ENCODE results near the gene HMGXB3.

Gene HMGXB3

DNA sequence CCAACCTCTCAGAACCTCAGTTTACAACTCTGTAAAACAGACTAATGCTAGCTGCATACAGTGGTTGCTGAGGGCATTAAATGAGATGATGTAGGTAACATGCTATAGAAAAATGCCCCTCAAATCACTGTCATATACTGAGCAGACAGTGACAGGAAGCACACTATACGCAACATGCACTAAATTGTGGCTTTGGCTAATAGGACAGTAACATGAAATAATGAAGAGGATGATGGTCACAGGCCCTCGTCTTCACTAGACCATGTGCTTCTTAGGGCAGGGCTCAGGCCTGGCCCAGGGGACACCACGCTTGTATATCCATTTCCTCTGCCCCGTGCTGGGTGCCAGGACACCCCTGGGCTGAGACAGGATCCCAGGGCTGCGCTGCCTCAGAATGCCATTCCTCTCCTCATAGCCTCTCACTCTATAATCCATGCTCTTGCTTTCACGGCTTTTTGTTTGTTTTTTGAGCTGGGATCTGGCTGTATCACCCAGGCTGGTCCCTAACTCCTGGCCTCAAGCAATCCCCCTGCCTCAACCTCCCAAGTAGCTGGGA, 66.9 kb downstream of the HMGXB3 start:
- DNase-seq, result no peak

DNA sequence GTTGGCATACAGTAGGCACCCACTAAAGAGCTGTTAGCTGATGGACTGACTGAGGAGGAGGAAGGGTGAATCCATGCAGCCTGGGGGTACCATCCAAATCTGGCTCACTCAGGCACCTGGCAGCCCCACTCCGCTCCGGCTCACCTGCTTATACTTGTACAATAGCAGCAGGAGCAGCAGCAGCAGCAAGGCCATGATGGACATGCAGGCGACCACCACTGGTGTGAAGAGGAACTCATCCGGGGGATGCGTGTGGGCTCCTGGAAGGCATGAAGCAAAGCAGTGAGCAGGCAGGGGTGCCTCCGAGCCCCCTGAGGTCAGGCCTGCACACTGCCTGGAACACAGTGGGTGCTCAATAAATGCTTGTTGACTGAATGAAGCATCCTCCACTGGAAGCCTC, 67.5 kb downstream of the HMGXB3 start:
- DNase-seq, result no peak

DNA sequence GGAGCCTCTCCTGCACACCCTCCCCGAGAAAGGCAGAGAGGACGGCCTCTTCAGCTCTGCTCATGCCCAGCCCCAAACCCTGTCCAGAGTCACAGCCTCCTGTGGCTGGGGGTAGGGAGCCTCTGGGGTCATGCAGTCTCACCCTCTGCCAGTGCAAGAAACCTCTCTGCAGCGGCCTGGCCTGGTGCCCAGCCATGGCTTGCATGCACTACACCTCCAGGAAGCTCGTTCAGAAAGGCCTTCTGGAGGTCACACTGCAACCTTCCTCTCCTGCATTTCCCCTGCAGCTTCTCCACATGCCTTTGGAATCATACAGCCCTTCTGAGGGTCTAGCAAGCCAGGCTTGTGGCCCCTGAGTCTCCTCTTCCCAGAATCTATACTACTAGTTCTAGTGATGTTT, 67.9 kb downstream of the HMGXB3 start:
- DNase-seq, result no peak

DNA sequence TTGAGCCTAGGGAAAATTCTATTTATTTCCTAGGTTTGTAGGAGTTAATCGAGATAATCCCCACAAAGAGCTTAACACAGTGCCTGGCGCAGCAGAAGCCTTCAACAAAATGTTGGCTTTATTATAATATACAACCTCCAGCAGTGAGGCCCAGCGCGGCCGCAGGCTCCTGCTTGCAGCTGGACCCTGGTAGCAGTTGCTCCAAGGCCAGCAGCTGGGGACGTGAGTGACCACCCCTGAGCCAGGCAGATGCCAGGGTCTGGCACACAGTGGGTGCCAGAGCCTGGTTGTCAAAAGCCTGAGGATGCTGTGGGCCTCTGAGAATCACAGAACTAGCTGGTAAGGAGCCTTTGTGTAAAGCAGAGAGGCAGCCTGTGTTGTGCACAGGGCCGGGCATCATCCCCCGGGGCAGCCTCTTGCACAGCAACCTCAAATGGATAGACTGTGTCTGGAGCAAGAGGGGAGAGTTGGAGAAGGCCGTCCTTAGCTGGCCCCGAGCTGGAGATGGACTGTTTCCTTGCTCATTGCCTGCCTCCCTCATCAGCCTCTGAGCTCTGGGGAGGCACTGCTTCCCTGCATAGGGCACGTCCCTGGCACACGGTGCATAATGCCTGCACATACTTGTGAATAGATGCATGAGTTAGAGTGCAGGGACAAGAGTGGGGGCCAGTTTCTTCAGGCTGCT, 68.6 kb downstream of the HMGXB3 start:
- DNase-seq, result no peak

DNA sequence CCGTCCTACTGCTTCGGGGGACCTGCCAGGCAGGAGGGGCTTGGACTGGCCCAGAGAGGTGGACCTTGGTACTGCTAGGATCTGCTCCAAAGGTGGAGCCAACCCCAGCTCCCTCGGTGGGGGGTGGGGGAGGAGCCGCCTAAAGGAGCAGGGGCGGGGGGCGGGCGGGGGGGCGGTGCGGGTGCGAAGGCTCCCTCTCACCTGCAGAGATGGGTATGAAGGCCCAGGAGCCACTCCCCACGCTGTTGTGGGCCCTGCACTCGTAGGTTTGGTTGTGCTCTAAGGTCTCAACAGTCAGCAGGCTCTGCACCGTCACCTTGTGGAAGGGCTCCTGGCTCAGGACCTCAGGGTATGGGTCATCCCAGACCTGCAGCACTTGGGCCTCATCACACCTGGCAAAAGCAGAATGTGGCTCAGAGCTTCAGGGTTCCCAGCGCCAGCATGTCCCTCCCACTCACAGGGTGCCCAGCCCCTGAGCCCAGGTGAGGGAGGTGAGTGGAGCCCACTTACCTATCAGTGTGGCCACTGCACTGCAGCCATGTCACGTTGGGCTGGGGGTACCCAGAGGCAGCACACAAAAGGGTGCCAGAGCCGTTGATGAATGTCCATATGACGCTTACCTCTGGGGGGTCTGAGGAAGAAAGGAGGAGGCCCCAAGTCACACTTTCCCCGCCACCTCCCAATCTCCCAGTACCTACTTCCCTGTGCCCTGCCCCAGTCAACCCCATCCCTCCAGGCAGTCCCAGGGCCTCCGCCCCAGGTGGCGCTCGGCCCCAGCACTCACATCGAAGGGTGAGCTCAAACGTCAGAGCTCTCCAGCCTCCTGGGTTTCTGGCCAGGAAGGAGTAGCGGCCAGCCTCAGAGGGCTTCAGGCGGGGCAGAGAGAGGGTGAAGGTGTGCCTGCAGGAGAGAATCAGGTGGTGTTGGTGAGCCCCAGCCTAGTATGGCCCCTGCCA, 69.4 kb downstream of the HMGXB3 start:
- DNase-seq, result no peak

DNA sequence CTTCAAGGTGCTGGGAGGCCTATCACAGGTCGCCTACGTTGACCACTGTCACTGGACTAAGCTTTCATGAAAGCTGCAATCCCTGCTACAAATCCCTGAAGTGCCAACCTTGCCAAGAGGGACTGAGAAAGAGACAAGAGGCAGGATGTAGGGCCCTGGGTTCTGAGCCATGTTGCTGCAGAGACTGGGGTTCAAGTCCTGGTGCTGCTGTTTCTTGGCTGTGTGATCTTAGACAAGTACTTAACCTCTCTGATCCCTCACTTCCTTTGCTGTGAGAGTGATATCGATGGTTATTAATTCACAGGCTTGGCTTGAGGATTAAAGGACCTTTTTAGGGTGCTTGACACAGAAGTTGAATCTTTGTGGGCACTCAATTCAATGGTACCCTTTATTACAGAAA, 70.3 kb downstream of the HMGXB3 start:
- no peak for DNase-seq

DNA sequence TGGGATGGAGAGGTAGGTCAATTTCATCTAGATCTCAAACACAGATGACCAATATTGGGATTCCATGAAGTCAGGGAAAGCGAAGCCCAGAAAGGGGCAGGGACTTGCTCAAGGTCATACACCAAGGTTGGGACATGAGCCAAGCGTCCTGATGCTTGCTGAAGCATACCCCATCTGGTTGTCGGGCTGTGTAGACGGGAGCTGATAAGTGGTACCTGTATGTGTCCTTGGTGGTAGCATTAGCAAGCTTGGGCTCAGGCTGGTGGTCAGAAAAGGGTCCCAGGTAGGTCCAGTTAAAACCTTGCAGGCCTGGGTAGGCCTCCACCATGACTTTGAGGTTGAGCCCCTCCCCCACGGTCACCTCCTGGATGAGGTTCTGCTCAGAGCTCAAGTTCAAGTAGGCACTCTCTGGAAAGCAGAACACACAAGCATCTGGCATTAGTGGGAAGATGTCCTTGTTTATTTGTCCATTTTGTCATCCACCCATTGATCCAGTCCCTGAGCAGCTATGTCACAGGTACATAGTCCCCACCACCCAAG, 72.6 kb downstream of the HMGXB3 start:
- DNase-seq, result no peak

DNA sequence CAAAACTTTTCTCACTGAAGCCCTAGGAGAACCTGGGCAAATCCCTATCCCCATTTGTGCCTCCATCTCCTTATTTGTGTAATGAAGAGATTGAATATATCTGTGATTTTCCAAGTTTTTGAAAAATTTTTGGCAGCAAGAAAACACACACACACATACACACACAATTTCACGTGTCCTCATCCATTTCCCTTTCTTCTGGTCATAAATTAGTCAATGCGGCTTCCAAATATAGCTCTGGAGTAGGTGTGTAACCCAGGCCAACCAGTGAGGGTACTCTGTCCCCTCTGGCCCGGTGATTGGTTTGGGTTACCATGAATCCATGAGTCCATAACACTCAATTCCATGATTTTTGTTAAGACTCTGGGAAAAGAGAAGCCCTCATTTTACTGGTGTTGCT, 73.1 kb downstream of the HMGXB3 start:
- DNase-seq, result no peak

DNA sequence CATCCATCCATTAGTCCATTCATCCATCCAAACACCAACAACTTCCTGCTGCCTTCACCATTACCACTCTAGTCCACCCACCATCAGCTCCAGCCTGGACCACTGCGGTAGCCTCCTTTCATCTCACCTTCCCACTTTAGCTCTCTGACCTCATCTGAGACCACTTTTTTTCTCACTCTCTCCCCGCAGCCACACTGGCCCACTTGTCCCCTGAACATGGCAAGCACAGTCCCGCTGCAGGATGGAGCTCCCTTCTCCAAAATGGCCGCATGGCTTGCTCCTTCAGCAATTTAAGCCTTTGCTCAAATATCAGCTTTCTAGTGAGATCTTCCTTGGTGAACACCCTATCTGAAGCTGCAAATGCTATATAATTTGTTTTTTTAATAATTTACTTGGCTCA, 74.7 kb downstream of the HMGXB3 start:
- DNase-seq, result no peak

DNA sequence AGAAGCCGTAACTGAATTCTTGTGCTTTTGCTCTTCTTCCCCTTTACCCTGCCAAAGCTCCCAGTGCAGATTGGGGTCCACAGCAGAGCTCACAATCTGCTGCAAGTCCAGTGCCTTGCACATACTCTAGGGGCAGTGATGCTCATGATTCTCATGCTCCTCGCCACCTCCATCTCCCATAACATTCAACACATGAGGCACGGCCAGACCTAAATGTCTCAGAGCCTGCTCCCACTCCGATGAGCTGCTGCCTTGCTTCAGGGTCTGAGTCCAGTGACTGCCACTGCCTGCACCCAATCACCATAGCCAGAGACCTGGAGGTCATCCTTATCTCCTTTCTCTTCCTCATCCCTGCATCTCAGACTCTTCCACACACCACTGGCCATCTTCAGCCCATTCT, 75.3 kb downstream of the HMGXB3 start:
- no peak for DNase-seq

DNA sequence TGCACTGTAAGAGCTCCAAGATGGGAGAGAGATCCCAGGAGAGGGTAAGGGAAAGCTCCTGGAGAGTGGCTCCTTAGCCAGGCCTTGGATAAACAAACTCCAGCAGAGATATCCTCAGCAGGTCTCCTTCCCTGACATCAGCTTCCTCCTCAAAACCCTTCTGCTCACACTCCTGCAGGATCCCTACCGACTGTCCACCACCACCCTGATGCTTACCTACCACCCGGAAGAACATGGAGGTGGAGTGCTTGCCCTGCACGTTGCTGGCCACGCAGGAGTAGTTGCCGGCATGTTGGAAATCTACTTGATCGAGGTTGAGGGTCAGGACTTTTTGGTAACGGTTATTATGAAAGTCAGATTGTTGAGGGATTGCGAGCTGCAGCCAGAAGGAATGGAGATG, 76.5 kb downstream of the HMGXB3 start:
- no peak for DNase-seq

DNA sequence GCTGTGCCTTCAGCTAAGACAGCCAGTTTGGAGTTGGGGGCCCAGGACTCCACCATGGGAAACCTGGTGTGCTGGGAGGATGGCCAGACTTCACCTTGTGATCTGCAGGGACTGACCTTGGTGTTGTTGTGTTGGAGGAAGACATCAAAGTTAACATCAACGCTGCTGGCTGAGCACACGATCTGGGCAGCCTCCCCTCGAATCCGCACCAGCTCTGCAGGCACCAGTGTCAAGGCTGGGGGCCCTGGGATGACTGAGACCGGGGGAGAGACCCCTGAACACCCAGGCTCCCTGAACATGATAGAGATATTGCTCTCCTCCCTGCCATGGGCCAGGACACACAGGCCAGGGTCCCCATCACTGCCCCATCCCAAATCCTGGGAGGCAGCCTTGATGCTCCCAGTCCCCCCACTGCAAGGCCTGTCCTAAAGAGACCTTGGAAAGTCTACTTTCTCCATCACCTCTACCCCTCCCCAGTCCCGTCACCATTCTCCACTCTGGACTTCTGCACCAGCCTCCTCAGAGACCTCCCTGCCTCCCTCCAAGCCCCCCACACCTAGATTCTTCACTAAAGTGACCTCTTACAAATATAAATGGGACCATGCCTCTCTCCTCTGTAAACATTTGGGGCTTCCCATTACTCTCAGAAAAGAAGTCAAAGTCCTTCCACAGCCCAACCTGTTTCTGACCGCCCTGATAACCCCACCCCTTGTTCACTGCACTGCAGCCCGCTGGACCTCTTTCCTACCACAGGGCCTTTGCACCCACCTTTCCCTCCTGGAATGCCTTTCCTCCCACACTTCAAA, 77.7 kb downstream of the HMGXB3 start:
- DNase-seq, result no peak

DNA sequence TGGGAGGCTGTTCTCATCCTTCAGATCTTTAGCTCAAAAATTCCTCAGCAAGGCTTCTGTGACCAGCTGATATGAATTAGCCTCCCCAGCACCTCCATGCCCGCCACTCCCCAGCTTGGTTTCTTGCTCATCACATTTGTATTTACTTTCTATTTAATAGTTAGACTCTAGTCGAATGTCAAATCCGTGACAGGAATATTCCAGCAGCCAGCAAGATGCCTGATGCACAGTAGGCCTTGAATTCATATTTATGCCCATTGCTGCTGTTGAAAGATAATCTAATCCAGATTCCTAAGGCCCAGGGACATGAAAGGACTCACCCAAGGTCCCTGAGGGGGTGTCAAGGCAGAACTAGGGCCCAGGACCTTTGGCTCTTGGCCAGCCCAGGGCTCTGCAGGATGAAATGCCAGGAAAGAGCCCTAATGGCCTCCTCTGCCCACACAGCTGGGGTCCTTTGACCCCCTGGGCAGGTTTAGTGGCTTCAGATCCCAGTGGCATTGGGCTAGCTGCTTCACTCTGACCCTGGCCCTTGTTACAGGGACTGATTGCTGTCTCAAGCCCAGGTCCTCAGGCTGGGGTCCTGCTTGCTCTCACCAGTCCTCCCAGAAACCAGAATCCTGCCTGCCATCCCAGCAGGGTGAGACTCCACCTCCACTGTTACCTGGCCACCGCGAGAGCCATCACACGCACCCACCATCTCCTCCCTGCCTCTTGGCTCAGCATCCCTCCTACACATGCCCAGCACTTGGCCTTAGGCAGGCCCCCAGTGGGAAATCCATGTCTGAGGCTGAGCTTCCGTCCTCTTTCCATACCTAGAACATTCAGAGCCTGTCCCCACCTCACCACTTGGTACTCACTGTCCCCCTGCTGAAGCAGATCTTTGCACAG, 78.5 kb downstream of the HMGXB3 start:
- no peak for DNase-seq

DNA sequence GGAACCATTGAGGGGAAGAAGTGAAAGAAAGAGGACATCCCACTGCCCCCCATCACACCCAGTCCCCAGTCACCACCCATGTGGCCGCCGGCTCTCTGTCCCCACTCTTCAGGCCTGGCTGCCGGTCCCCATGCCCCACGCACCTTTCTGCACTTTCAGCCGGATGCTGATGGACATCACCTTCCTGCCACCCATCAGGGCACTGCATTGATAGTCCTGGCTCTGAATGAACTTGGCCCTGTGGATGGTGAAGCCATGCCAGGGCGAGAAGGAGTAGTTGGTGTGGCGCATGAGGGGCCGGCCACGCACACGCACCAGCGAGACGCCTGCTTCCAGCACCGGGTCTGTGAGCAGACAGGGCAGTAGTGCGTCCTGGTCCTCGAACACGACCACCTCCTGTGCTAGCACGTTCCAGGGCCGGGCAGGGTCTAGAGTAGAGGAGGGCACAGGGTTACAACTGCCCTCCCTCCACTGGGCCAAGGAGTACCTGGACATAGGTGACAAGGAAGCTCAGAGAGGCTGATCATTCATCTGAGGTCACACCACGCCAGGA, 79.4 kb downstream of the HMGXB3 start:
- no peak for DNase-seq

DNA sequence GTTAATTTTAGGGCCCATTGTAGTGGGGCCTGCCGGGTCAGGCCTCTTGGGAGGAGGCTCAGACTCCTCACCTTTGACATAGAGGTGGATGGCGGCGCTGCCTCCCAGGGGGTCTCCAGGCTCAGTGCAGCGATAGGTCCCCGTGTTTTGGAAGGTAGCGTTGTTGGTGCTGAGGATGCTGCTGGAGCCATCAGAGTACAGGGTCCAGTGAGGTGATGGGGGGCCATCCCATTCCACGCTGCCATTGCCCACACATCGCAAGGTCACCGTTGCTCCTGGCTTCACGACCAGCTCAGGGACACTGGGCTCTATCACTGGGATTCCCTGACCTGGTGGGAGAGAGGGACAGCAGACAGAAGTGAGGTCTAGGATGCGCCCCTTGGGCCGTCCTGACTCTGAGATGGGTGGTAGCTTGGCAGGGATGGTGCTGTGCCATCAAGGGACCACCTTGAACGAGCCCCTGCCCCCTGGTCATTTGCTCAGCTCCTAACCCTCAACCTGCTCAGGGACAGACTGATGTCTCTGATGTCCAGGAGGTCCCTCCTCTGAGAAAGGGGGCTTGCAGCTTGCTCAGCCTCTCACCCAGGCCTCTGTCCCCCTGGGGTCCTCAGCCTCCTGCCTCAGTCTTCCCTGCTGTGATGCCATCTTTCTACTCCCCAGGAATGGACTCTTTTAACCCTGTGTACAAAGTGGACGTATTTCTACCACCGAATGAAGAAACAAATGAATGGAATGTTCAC, 80.3 kb downstream of the HMGXB3 start:
- no peak for DNase-seq

DNA sequence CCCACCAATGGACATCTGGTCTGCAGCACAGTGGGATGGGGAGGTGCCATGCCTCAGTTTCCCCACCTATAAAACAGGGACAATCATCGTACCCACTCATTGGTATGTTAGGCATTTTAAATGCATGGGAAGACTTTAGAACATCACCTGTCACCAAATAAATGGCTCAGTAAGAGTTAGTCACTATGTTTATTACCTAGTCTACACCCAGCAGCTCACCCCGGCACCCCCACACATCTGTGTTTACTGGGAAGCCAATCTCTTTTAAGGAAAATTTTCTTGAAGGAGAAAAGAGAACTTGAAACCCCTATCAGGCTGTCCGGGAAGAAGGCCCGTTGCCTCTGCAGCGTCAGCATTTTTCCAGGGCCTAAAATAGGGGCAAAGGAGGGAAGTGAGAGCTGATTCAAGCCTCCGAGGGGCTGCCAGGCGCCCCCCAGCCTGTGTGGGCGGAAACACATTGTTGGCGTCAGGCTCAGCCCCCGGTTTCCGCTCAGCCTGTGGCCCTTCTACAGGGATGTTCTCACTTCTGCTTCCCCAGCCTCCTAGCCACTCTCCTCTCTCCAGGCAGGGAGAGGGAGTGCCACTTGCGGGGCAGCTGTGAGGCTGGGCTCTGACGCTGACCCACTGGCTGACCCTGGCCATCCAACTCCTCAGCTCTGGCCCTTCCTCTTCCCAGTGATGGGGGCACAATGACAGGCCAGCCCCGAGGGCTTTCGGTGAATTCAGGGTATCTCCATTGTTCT, 81.2 kb downstream of the HMGXB3 start:
- peak in 25 of 56 donors; percentile 20 to 69 (median 40) for DNase-seq

DNA sequence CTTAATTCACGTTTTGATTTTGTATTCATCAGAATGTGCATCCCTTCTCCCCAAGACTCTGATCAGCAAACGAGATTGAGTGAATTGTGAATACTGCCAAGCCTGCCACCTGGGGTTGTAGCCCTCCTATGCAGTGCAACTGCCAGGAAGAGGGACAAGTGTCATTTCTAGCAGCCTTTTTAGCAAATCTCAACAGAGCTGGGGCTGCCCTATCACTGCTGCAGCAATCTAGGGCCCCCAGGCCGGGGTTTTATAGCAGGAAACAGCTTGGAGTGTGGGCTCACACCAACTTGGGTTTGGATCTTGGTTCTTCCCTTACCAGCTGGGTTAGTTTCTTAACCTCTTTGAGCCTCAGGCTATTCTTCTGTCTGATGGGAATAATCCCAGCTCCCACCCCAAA, 81.8 kb downstream of the HMGXB3 start:
- DNase-seq, result no peak

DNA sequence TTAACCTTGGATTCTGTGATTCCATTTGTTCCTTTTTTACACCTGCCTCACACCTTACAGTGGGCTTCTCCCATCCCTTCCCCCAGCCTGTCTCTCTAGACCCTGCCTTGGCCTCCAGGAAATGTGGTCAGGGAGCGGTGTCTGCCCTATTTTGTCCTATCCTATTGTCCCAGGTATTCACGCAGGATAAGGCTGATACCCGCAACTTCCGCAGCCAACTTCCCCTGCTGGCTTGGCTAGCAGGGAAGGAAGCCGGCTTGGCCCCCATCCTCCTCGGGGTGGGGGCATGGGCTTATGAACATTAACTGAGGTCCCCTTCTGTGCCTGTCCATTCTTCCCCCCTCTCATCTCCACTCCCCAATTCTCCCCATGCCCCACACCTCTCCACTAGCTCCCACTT, 82.3 kb downstream of the HMGXB3 start:
- peak in 2 of 56 donors; percentile 22 to 37 for DNase-seq

All from amygdala (tissue), 56 donors.